GM23248 (cell line): ENCODE data around the gene SLC29A1. TPM values are rescaled to one million over a fixed set of nuclear protein-coding genes. Genes with fewer than 3 reads are reported as not detected.

Experiments
- DNase-seq: peaks from one replicate; pipeline ENCODE4 v3.0.0-alpha.2; 2015
- H2AFZ ChIP-seq: fragments of 200-600 bp; sonication (generic); 2 replicates; pipeline ENCODE4 v1.6.1; 2016; ENCODE audit warnings: antibody characterized with exemption
- H3F3A ChIP-seq: fragments of 200-600 bp; sonication (generic); 2 replicates; pipeline ENCODE4 v1.6.1; 2016; ENCODE audit warnings: mild to moderate bottlenecking, antibody characterized with exemption, mixed run types; ENCODE audit not compliant: insufficient read depth
- H3K27ac ChIP-seq: fragments of 200-600 bp; sonication (generic); 2 replicates; pipeline ENCODE4 v1.5.1; 2016; ENCODE audit warnings: mild to moderate bottlenecking
- H3K27me3 ChIP-seq: fragments of 200-600 bp; sonication (generic); replicated peaks from 2 replicates; pipeline ENCODE4 v1.6.1; 2016; ENCODE audit warnings: mild to moderate bottlenecking; ENCODE audit not compliant: insufficient read depth
- H3K36me3 ChIP-seq: fragments of 200-600 bp; sonication (generic); 2 replicates; pipeline ENCODE4 v1.6.1; 2016; ENCODE audit warnings: low read depth, mild to moderate bottlenecking
- H3K4me1 ChIP-seq: fragments of 200-600 bp; sonication (generic); 2 replicates; pipeline ENCODE4 v1.6.1; 2016; ENCODE audit warnings: mild to moderate bottlenecking; ENCODE audit not compliant: insufficient read depth
- H3K4me2 ChIP-seq: fragments of 200-600 bp; sonication (generic); one replicate; pipeline ENCODE4 v1.6.1; 2016; ENCODE audit warnings: mild to moderate bottlenecking; ENCODE audit not compliant: unreplicated experiment
- H3K4me3 ChIP-seq: fragments of 200-600 bp; sonication (generic); 2 replicates; pipeline ENCODE4 v1.5.1; 2016; ENCODE audit warnings: mild to moderate bottlenecking
- H3K79me2 ChIP-seq: fragments of 200-600 bp; sonication (generic); 2 replicates; pipeline ENCODE4 v1.6.1; 2016; ENCODE audit warnings: mild to moderate bottlenecking; ENCODE audit not compliant: insufficient read depth
- H3K9ac ChIP-seq: fragments of 200-600 bp; sonication (generic); 2 replicates; pipeline ENCODE4 v1.6.1; 2016; ENCODE audit warnings: mild to moderate bottlenecking
- H3K9me2 ChIP-seq: fragments of 200-600 bp; sonication (generic); 2 replicates; pipeline ENCODE4 v1.6.1; 2016; ENCODE audit warnings: mixed run types, mild to moderate bottlenecking, moderate library complexity; ENCODE audit not compliant: insufficient read depth
- H3K9me3 ChIP-seq: fragments of 200-600 bp; sonication (generic); one replicate; pipeline ENCODE4 v1.6.1; 2017; ENCODE audit warnings: low read depth
- H4K20me1 ChIP-seq: fragments of 200-600 bp; sonication (generic); 2 replicates; pipeline ENCODE4 v1.6.0; 2016; ENCODE audit not compliant: insufficient read depth
- EZH2 ChIP-seq: fragments of 200-600 bp; sonication (generic); IDR thresholded peaks from 2 replicates; pipeline ENCODE4 v1.6.1; 2018; ENCODE audit warnings: antibody characterized with exemption, mild to moderate bottlenecking; ENCODE audit not compliant: insufficient read depth, poor library complexity, severe bottlenecking
- EZH2phosphoT487 ChIP-seq: fragments of 200-600 bp; sonication (generic); IDR thresholded peaks from 2 replicates; pipeline ENCODE4 v1.6.1; 2018; ENCODE audit warnings: antibody characterized with exemption, moderate library complexity, mild to moderate bottlenecking, low read depth; ENCODE audit not compliant: insufficient read depth
- WGBS, 2 experiments: methylation state at CpG; one replicate each; pipeline ENCODE4 v1.1.6; 2015 to 2017; ENCODE audit warnings: low lambda C conversion rate in 2 of 2, low coverage in 1 of 2; ENCODE audit errors: missing lambda C conversion rate in 2 of 2; 5-methylcytosine and 5-hydroxymethylcytosine counted together
- in situ Hi-C: fragments of 300-500 bp; cut with MboI; formaldehyde crosslinking; loops from 2 replicates; pipeline ENCODE4 v1.15.0; 2020
- polyA plus RNA-seq: library from polyadenylated mRNA; unstranded; fragments of >200 nt; fragmentation: Nextera tagmentation; extraction: Ambion mirVana; gene quantifications from 2 replicates; pipeline ENCODE4 v1.2.1, GENCODE V29; 2016
- total RNA-seq: library from RNA; depleted of rRNA; stranded (reverse); fragments of >200 nt; shearing (Covaris generic); gene quantifications from 2 replicates; pipeline ENCODE4 v1.2.3, GENCODE V29; 2014

Gene SLC29A1
- total and polyA plus RNA-seq, 2 experiments from 2014 or later = 12.2 to 18.4 TPM

DNA sequence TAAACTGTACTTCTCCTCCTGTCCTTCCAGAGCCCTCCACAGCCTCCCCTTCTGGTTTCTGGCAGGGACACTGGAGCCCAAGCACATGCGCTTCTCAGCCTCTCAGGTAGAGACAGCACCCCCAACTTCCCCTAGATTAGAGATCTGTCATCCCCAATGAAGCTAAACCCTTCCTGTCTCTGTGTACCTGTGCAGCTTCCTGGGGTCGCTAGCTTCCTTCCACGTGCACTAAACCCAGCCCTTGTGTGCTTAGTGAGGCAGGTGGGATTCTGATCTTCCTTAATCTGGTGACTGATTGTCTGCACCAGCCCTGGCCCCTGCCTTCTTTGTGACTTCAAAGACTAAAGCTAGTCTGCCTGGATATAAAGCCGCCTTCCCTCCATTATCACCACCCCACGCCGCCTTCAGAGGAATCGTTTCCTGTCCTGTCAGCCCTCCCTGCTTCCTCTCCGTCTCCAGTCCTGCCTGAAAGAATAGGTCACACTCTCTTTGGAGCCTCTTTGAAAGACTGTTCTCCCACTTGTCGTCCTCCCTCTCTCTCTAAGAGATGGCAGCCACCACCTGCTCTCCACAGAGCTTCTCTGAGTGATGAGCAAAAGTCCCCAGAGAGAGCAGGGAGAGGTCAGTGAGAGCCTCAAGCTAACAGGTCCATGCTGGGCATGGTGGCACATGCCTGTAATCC is 37.3 kb upstream of the SLC29A1 start:
- no peaks in the 10 kb centered on the region for H4K20me1 ChIP-seq
- DNase-seq = no peak
- no peaks in the 10 kb centered on the region for H3K4me1 ChIP-seq
- H3K79me2 ChIP-seq = no peaks in the 10 kb centered on the region
- no peaks in the 10 kb centered on the region for H3K9me2 ChIP-seq
- H2AFZ ChIP-seq = no peak overlapping the region
- whole genome bisulfite sequencing, 2 experiments = 71 to 72% methylated on average over 9 of the region's 9 CpGs
- no peaks in the 10 kb centered on the region for H3F3A ChIP-seq
- no peaks in the 10 kb centered on the region for H3K36me3 ChIP-seq
- H3K4me3 ChIP-seq = no peak overlapping the region
- in situ Hi-C loops = no loop called here
- no peak for TF ChIP-seq EZH2phosphoT487
- TF ChIP-seq EZH2 = no peak
- H3K27ac ChIP-seq = no peak overlapping the region
- no peaks in the 10 kb centered on the region for H3K27me3 ChIP-seq
- no peak overlapping the region for H3K9ac ChIP-seq
- H3K4me2 ChIP-seq = no peak overlapping the region
- H3K9me3 ChIP-seq = no peaks in the 10 kb centered on the region

DNA sequence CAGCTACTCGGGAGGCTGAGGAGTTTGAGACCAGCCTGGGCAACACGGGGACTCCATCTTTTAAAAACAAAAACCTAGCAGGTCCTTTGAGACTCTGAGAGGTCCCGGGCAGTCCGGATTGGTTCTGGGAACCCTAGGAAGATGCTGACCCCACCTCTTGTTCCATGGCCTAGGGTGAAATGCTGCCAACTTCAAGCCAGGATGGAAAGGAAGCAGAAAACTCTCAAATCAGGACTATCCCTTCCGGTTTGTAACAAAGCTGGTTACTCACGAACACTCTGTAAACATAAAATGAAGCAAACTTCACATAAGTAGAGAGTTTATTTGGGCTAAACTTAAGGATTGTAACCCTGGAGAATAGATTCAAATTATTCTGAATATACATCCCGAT is 36.8 kb upstream of the SLC29A1 start:
- Histone ChIP-seq H3K9me2 (no peaks in the 10 kb centered on the region), H3K79me2 (no peaks in the 10 kb centered on the region), H3K27ac (no peak overlapping the region), H4K20me1 (no peaks in the 10 kb centered on the region), H3F3A (no peaks in the 10 kb centered on the region), H3K9me3 (no peaks in the 10 kb centered on the region), H3K36me3 (no peaks in the 10 kb centered on the region), H3K4me1 (no peaks in the 10 kb centered on the region), H3K4me2 (no peak overlapping the region), H2AFZ (no peak overlapping the region), H3K27me3 (no peaks in the 10 kb centered on the region), H3K4me3 (no peak overlapping the region), H3K9ac (no peak overlapping the region)
- no peak for DNase-seq
- 76 to 77% methylated on average over 7 of the region's 7 CpGs for WGBS, 2 experiments
- TF ChIP-seq EZH2phosphoT487 (no peak), EZH2 (no peak)
- in situ Hi-C loops = no loop called here

DNA sequence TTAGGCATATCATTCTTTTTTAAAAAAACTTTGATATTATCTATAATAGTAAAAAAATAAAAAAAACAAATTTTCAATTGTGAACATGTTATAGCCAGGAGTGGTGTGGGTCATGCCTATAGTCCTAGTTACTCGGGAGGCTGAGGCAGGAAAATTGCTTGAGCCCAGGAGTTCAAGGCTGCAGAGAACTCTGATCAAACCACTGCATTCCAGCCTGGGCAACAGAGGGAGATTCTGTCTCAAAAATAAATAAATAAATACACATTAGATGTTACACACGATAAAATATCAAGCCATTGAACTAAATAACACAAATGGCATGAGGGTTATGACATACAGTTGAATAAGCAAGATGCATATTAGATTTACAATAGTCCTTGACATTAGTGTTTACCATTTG is 34.6 kb upstream of the SLC29A1 start:
- Histone ChIP-seq H4K20me1 (no peaks in the 10 kb centered on the region), H3K4me3 (no peak overlapping the region), H3K27ac (no peak overlapping the region), H3F3A (no peaks in the 10 kb centered on the region), H3K4me1 (no peaks in the 10 kb centered on the region), H3K9ac (no peak overlapping the region), H3K27me3 (no peaks in the 10 kb centered on the region), H3K4me2 (no peak overlapping the region), H3K79me2 (no peaks in the 10 kb centered on the region), H3K9me3 (no peaks in the 10 kb centered on the region), H3K9me2 (no peaks in the 10 kb centered on the region), H3K36me3 (no peaks in the 10 kb centered on the region), H2AFZ (no peak overlapping the region)
- WGBS, 2 experiments = 43 to 46% methylated on average over 2 of the region's 2 CpGs
- no peak for DNase-seq
- TF ChIP-seq EZH2 (no peak), EZH2phosphoT487 (no peak)
- in situ Hi-C loops = no loop called here

DNA sequence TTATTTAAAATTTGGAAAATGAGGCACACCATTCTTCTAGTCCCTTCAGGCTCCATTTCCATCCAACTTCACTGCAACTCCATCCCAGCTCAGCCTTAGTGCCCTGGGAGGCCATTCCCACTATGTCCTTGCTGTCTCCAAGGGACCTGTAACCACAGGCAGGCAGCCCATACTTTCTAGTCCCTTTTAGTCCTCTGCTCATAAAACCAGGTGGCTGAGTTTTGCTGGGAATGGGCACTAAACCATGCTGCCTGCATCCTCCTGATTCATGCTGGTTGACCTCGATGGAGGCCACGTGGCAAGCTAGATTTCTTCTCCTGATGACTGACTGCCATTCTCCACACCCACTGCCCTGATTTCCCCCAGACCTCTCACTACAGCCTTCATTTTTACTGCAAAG is 34.1 kb upstream of the SLC29A1 start:
- DNase-seq = no peak
- H3K9ac ChIP-seq = no peak overlapping the region
- no peaks in the 10 kb centered on the region for H3K4me1 ChIP-seq
- H4K20me1 ChIP-seq = no peaks in the 10 kb centered on the region
- TF ChIP-seq EZH2phosphoT487 = no peak
- TF ChIP-seq EZH2 = no peak
- no peaks in the 10 kb centered on the region for H3K27me3 ChIP-seq
- H3F3A ChIP-seq = no peaks in the 10 kb centered on the region
- no peaks in the 10 kb centered on the region for H3K79me2 ChIP-seq
- H3K9me3 ChIP-seq = no peaks in the 10 kb centered on the region
- H3K4me2 ChIP-seq = no peak overlapping the region
- H3K36me3 ChIP-seq = no peaks in the 10 kb centered on the region
- H3K9me2 ChIP-seq = no peaks in the 10 kb centered on the region
- no peak overlapping the region for H2AFZ ChIP-seq
- no peak overlapping the region for H3K27ac ChIP-seq
- in situ Hi-C loops = no loop called here
- 79 to 84% methylated on average over 2 of the region's 2 CpGs for WGBS, 2 experiments
- no peak overlapping the region for H3K4me3 ChIP-seq

DNA sequence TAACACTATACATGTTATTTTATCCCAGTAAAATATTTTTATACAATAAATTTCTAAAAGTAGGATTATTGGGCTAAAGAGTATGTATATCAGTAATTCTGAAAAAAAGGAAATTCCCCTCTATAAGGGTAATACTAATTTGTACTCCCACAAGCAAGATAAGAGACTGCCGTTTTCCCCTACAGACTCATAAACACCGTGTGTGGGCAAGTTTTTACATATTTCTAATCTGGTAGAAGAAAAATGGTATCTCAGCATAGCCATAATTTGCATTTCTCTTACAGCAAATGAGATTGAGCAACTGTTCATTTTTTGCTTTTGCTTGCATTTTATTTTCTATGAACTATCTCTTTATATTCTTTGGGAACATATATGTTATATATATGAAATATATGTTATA is 32.7 kb upstream of the SLC29A1 start:
- in situ Hi-C loops = no loop called here
- WGBS, 2 experiments = 48 to 51% methylated on average over 2 of the region's 2 CpGs
- H3K9me3 ChIP-seq = no peaks in the 10 kb centered on the region

More for the DNA sequence above, 32.7 kb upstream of the SLC29A1 start:
- no peak overlapping the region for H3K4me3 ChIP-seq
- H3K79me2 ChIP-seq = no peaks in the 10 kb centered on the region
- no peaks in the 10 kb centered on the region for H4K20me1 ChIP-seq
- no peak overlapping the region for H3K27ac ChIP-seq
- H3F3A ChIP-seq = no peaks in the 10 kb centered on the region
- H3K9ac ChIP-seq = no peak overlapping the region
- H3K36me3 ChIP-seq = no peaks in the 10 kb centered on the region
- H3K4me2 ChIP-seq = no peak overlapping the region
- no peak for DNase-seq
- TF ChIP-seq EZH2 (no peak), EZH2phosphoT487 (no peak)
- H3K9me2 ChIP-seq = no peaks in the 10 kb centered on the region
- no peaks in the 10 kb centered on the region for H3K27me3 ChIP-seq
- no peaks in the 10 kb centered on the region for H3K4me1 ChIP-seq
- no peak overlapping the region for H2AFZ ChIP-seq
